K562 (cell line): ENCODE measurements around the gene NTM. TPM values are rescaled to one million over a fixed set of nuclear protein-coding genes. Genes with fewer than 3 reads are reported as not detected.

Experiments used
- ATAC-seq: fragments of 200-7000 bp; cut with Tn5 transposase; 3 replicates; pipeline ENCODE4 v1.9.1; 2020; ENCODE audit warnings: moderate library complexity
- BruUV-seq: library from RNA; stranded (reverse); fragments of 400-500 nt; replicated peaks from 2 replicates; lab custom pipeline; 2021; lab: Mats Ljungman, UMichigan
- CTCF ChIA-PET: fragments of 300-600 bp; formaldehyde crosslinking; extraction: SDS; loops from one replicate; lab custom pipeline; 2021; ENCODE audit warnings: low intra/inter-chr PET ratio; lab: Yijun Ruan, JAX
- POLR2A ChIA-PET: fragments of 300-600, 350-650 bp; sonication (Branson Sonifier 250); formaldehyde crosslinking; extraction: SDS; loops from one replicate; lab custom pipeline; 2021; ENCODE audit warnings: antibody characterized with exemption, inconsistent platforms; lab: Yijun Ruan, JAX
- DNase-seq, 4 experiments: peaks; one replicate each; pipeline versions ENCODE4 v3.0.0 to v3.0.0-alpha.2; 2011 to 2018; ENCODE audit warnings: low spot score in 3 of 4, mixed read lengths in 3 of 4; ENCODE audit errors: extremely low read depth in 1 of 4
- FAIRE-seq: peaks from 2 replicates; lab custom pipeline; 2011; peaks lifted over from hg19 to GRCh38; lab: Jason Lieb, UNC
- H2AFZ ChIP-seq: 2 replicates; pipeline ENCODE4 v1.6.0; 2011; ENCODE audit warnings: low read depth, low read length, control low read depth, inconsistent platforms
- H3K27ac ChIP-seq: fragments of 200-600 bp; 3 replicates; pipeline ENCODE4 v1.8.0; 2011; ENCODE audit warnings: low read depth, mild to moderate bottlenecking, control low read depth, inconsistent platforms, low read length, moderate library complexity, mixed read lengths; ENCODE audit errors: extremely low read depth
- H3K27me3 ChIP-seq, 2 experiments: fragments of 300-600 bp in 1 of 2; 2 replicates in 1 of 2; 3 replicates in 1 of 2; pipeline versions ENCODE4 v1.6.0 to v1.8.0; 2011; ENCODE audit warnings: inconsistent platforms in 2 of 2, low read length in 2 of 2, mild to moderate bottlenecking in 1 of 2, mixed read lengths in 1 of 2, moderate library complexity in 1 of 2; ENCODE audit not compliant: control insufficient read depth in 2 of 2, insufficient read depth in 2 of 2
- H3K36me3 ChIP-seq: fragments of 300-600 bp; 3 replicates; pipeline ENCODE4 v1.8.0; 2011; ENCODE audit warnings: mild to moderate bottlenecking, low read length, inconsistent platforms; ENCODE audit not compliant: control insufficient read depth, insufficient read depth
- H3K4me1 ChIP-seq, 2 experiments: fragments of 200-600 bp in 1 of 2; replicated peaks in 1 of 2; 2 replicates in 1 of 2; 3 replicates in 1 of 2; pipeline versions ENCODE4 v1.5.1 to v1.8.0; 2011; ENCODE audit warnings: inconsistent platforms in 2 of 2, low read length in 2 of 2, mild to moderate bottlenecking in 1 of 2, mixed read lengths in 1 of 2, moderate library complexity in 1 of 2; ENCODE audit not compliant: control insufficient read depth in 2 of 2, insufficient read depth in 2 of 2
- H3K4me2 ChIP-seq: 2 replicates; pipeline ENCODE4 v1.6.1; 2011; ENCODE audit warnings: low read length, control low read depth, inconsistent platforms, mixed read lengths; ENCODE audit not compliant: insufficient read depth
- H3K4me3 ChIP-seq: fragments of 200-600 bp; sonication (generic), shearing (Covaris generic); 2 replicates; pipeline ENCODE4 v1.5.1; 2016; ENCODE audit warnings: control low read depth, inconsistent platforms
- H3K79me2 ChIP-seq: fragments of 200-600 bp; 3 replicates; pipeline ENCODE4 v1.8.0; 2011; ENCODE audit warnings: low read length, inconsistent platforms; ENCODE audit not compliant: control insufficient read depth, insufficient read depth
- H3K9ac ChIP-seq, 2 experiments: 2 replicates each; pipeline versions ENCODE4 v1.6.0 to v1.6.1; 2011; ENCODE audit warnings: low read depth in 2 of 2, low read length in 2 of 2, control low read depth in 1 of 2, inconsistent platforms in 1 of 2, mild to moderate bottlenecking in 1 of 2, mixed read lengths in 1 of 2; ENCODE audit not compliant: insufficient read depth in 1 of 2
- H3K9me1 ChIP-seq: one replicate; pipeline ENCODE4 v1.6.0; 2011; ENCODE audit warnings: inconsistent platforms, mild to moderate bottlenecking, low read length, moderate library complexity; ENCODE audit not compliant: control insufficient read depth, insufficient read depth
- H3K9me3 ChIP-seq: replicated peaks from 2 replicates; pipeline ENCODE4 v1.5.1; 2011; ENCODE audit warnings: low read depth, low read length, inconsistent platforms; ENCODE audit not compliant: control insufficient read depth, insufficient read depth
- H4K20me1 ChIP-seq: replicated peaks from 2 replicates; pipeline ENCODE4 v1.6.1; 2011; ENCODE audit warnings: low read length, inconsistent platforms, mixed read lengths; ENCODE audit not compliant: control insufficient read depth, insufficient read depth
- ARID2 ChIP-seq: fragments of 450-650 bp; IDR thresholded peaks from 2 replicates; pipeline ENCODE4 v1.6.1; 2017; ENCODE audit warnings: antibody characterized with exemption, mild to moderate bottlenecking
- DIDO1 ChIP-seq: fragments of 450-650 bp; IDR thresholded peaks from 2 replicates; pipeline ENCODE4 v1.6.1; 2016; ENCODE audit warnings: low read depth, missing biosample characterization, missing genetic modification characterization
- HDGF ChIP-seq: fragments of 450-650 bp; IDR thresholded peaks from 2 replicates; pipeline ENCODE4 v1.6.1; 2016
- JUND ChIP-seq, 2 experiments: IDR thresholded peaks; 2 replicates in 1 of 2; 3 replicates in 1 of 2; pipeline ENCODE4 v1.6.1; 2011; ENCODE audit warnings: borderline replicate concordance in 2 of 2, low read depth in 2 of 2, low read length in 2 of 2, improper control_type of control experiment in 1 of 2, missing biosample characterization in 1 of 2, missing genetic modification characterization in 1 of 2, missing genetic modification reagents in 1 of 2
- RBM22 ChIP-seq: fragments of 200-400 bp; formaldehyde crosslinking; IDR thresholded peaks from 2 replicates; pipeline ENCODE4 v1.6.1; 2018; ENCODE audit warnings: low read length, low read depth; ENCODE audit not compliant: poor library complexity, severe bottlenecking
- RHOXF2B ChIP-seq: fragments of 250-450 bp; sonication (Bioruptor Pico); conservative IDR thresholded peaks from 2 replicates; pipeline ENCODE4 v1.5.1; 2021
- SIX5 ChIP-seq, 2 experiments: IDR thresholded peaks; 2 replicates each; pipeline ENCODE4 v1.6.1; 2011; ENCODE audit warnings: low read length in 2 of 2, borderline replicate concordance in 1 of 2, low read depth in 1 of 2, mild to moderate bottlenecking in 1 of 2, moderate library complexity in 1 of 2; ENCODE audit not compliant: insufficient read depth in 1 of 2
- SNRNP70 ChIP-seq: fragments of 200-400 bp; formaldehyde crosslinking; optimal IDR thresholded peaks from 2 replicates; pipeline ENCODE3; 2017; ENCODE audit warnings: low read depth, low read length
- SRSF7 ChIP-seq: fragments of 200-400 bp; formaldehyde crosslinking; optimal IDR thresholded peaks from 2 replicates; pipeline ENCODE3; 2017; ENCODE audit warnings: mild to moderate bottlenecking, low read depth, low read length
- ZFPM2 ChIP-seq: fragments of 250-450 bp; sonication (Bioruptor Pico); IDR thresholded peaks from 2 replicates; pipeline ENCODE4 v1.5.1; 2022; ENCODE audit warnings: mild to moderate bottlenecking
- ZNF280B ChIP-seq: fragments of 250-450 bp; sonication (Bioruptor Pico); IDR thresholded peaks from 2 replicates; pipeline ENCODE4 v1.5.1; 2021; ENCODE audit warnings: mild to moderate bottlenecking
- ZNF445 ChIP-seq: fragments of 250-450 bp; sonication (Bioruptor Pico); IDR thresholded peaks from 2 replicates; pipeline ENCODE4 v1.4.0; 2020; ENCODE audit warnings: low read depth, mild to moderate bottlenecking, moderate library complexity
- ZZZ3 ChIP-seq: fragments of 450-650 bp; IDR thresholded peaks from 2 replicates; pipeline ENCODE4 v1.6.1; 2016; ENCODE audit warnings: antibody characterized with exemption, mild to moderate bottlenecking, moderate library complexity
- WGBS: fragments of 100-300 bp; shearing (Covaris generic); methylation state at CpG from one replicate; pipeline ENCODE4 v1.1.6; 2016; ENCODE audit warnings: low coverage, mixed read lengths; ENCODE audit not compliant: insufficient coverage; ENCODE audit errors: missing lambda C conversion rate; 5-methylcytosine and 5-hydroxymethylcytosine counted together
- in situ Hi-C: fragments of 300-500 bp; cut with MboI; formaldehyde crosslinking; loops from 4 replicates; pipeline ENCODE4 v1.15.0; 2018; ENCODE audit warnings: inconsistent platforms, mixed read lengths
- intact Hi-C: fragments of 100-400 bp; cut with micrococcal nuclease; formaldehyde crosslinking; loops from 2 replicates; pipeline ENCODE4 v1.14.2; 2022
- polyA plus RNA-seq, 8 experiments: library from polyadenylated mRNA; depleted of rRNA in 4 of 8; stranded (reverse) in 5 of 8; unstranded in 3 of 8; fragments of >200 nt; fragmentation: Nextera tagmentation in 2 of 8; fragmentation: Illumina TruSeq in 1 of 8; extraction: Ambion mirVana in 2 of 8; extraction: Trizol in 1 of 8; gene quantifications; 2 replicates each; pipeline versions ENCODE4 v1.2.1 to v1.2.3, GENCODE V29; 2011 to 2014; ENCODE audit warnings: inconsistent platforms in 1 of 8, missing spikeins in 1 of 8
- total RNA-seq, 7 experiments: library from RNA; depleted of rRNA in 6 of 7; stranded (reverse); fragments of >200 nt in 6 of 7; fragmentation: Illumina TruSeq in 2 of 7; extraction: Trizol in 2 of 7; gene quantifications; 2 replicates each; pipeline versions ENCODE4 v1.2.1 to v1.2.3, GENCODE V29; 2011 to 2021; ENCODE audit warnings: low replicate concordance in 1 of 7

NTM gene
- total and polyA plus RNA-seq, 9 of the 15 experiments (the other 6 are each of a cell fraction or from before 2014, with no cell fraction given): not detected

- no peak for TF ChIP-seq SNRNP70
- no peak for TF ChIP-seq ARID2
- no peak for TF ChIP-seq SIX5 (IDR thresholded peaks at IDR 0.05; ENCODE audit: borderline replicate concordance in 1 of 2, insufficient read depth in 1 of 2, low read depth in 1 of 2, low read length in 2 of 2)
- no peak for TF ChIP-seq HDGF
- TF ChIP-seq ZZZ3: no peak
- TF ChIP-seq ZNF445 (CRISPR knock-in tag): no peak
- no peak for TF ChIP-seq RHOXF2B (CRISPR knock-in tag)
- TF ChIP-seq ZFPM2 (CRISPR knock-in tag): no peak
These were observed 546.2 kb downstream of the NTM start (continued) for GRCh38 chr11:131916638-131917037.

- Histone ChIP-seq H3K9me1 (no peaks in the 10 kb centered on the region), H3K9me3 (no peaks in the 10 kb centered on the region), H3K27me3 (no peaks in the 10 kb centered on the region), H3K4me3 (no peak overlapping the region), H3K36me3 (no peaks in the 10 kb centered on the region), H4K20me1 (no peaks in the 10 kb centered on the region), H2AFZ (no peak overlapping the region), H3K27ac (no peak overlapping the region), H3K4me2 (no peak overlapping the region), H3K4me1 (no peaks in the 10 kb centered on the region), H3K9ac (no peak overlapping the region), H3K79me2 (no peaks in the 10 kb centered on the region)
- FAIRE-seq: no peak
- WGBS: 0% methylated on average over 11 of the region's 12 CpGs
- intact Hi-C loops (no loop called here), in situ Hi-C loops (no loop called here)
- ChIA-PET CTCF (no interaction called here), POLR2A (no interaction called here)
- no peak for DNase-seq
- no peak for TF ChIP-seq RBM22
- no peak for TF ChIP-seq SRSF7
- no peak for TF ChIP-seq DIDO1
- TF ChIP-seq ZNF280B (CRISPR knock-in tag): no peak
- TF ChIP-seq JUND (IDR thresholded peaks at IDR 0.05; ENCODE audit: borderline replicate concordance, low read depth, low read length): no peak
- TF ChIP-seq JUND (tag; IDR thresholded peaks at IDR 0.05; ENCODE audit: borderline replicate concordance, low read depth, low read length): no peak
- BruUV-seq: no TSS peak
- ATAC-seq: no peak
These were observed 547.4 kb downstream of the NTM start for GRCh38 chr11:131917634-131918384.
